ENCODE data around the gene MRPL22.

Gene MRPL22

DNA sequence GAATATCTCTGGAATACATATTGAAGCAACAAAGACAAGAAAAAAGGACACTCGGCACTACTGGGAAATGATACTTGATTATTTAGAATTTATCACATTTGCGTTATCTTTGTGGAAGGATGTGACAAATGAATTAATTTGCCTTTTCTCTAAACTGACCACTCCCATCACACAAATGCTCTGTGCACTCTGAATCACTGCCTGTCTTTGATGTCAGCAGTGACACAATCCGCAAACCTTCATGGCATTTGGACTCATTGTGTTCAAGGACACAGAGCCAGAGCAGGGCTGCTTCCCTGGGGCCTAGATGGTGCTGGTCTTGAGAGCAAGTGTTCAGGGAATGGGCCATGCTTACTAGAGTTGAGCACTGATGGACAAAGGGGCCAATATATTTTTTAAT, 67.8 kb downstream of the MRPL22 start:
- TF ChIP-seq SPI1 (IDR thresholded peaks at IDR 0.05; ENCODE audit: low read depth, low read length) (no peak), POLR2AphosphoS5 (IDR thresholded peaks at IDR 0.05; ENCODE audit: low read depth, low read length) (no peak), TAF1 (IDR thresholded peaks at IDR 0.05; ENCODE audit: low read depth, low read length) (no peak), POLR2A (IDR thresholded peaks at IDR 0.05; ENCODE audit: low read depth, low read length) (no peak), POU2F2 (IDR thresholded peaks at IDR 0.05; ENCODE audit: low read depth, low read length) (no peak), PAX5 (IDR thresholded peaks at IDR 0.05; ENCODE audit: insufficient read depth, low read length, severe bottlenecking) (no peak)

GRCh38 chr5:155010881-155011280, 70.0 kb downstream of the MRPL22 start:
- FAIRE-seq (no peak), DNase-seq (ENCODE audit: insufficient read length, low spot score) (no peak)
- TF ChIP-seq SPI1 (IDR thresholded peaks at IDR 0.05; ENCODE audit: low read depth, low read length) (no peak), POLR2AphosphoS5 (IDR thresholded peaks at IDR 0.05; ENCODE audit: low read depth, low read length) (no peak), POU2F2 (IDR thresholded peaks at IDR 0.05; ENCODE audit: low read depth, low read length) (no peak), PAX5 (IDR thresholded peaks at IDR 0.05; ENCODE audit: insufficient read depth, low read length, severe bottlenecking) (no peak), TAF1 (IDR thresholded peaks at IDR 0.05; ENCODE audit: low read depth, low read length) (no peak), POLR2A (IDR thresholded peaks at IDR 0.05; ENCODE audit: low read depth, low read length) (no peak)

More for the DNA sequence above, 67.8 kb downstream of the MRPL22 start:
- DNase-seq (ENCODE audit: insufficient read length, low spot score): no peak
- no peak for FAIRE-seq

GRCh38 chr5:155013526-155013925, 72.7 kb downstream of the MRPL22 start, which contains the start of gene KIF4B:
TSS of gene KIF4B (plus strand) at chr5:155013755. CDS start at chr5:155013860, 105 bp downstream.
- TF ChIP-seq POU2F2 (IDR thresholded peaks at IDR 0.05; ENCODE audit: low read depth, low read length): no peak
- no peak for TF ChIP-seq POLR2AphosphoS5 (IDR thresholded peaks at IDR 0.05; ENCODE audit: low read depth, low read length)
- TF ChIP-seq TAF1 (IDR thresholded peaks at IDR 0.05; ENCODE audit: low read depth, low read length): no peak
- TF ChIP-seq PAX5 (IDR thresholded peaks at IDR 0.05; ENCODE audit: insufficient read depth, low read length, severe bottlenecking): no peak
- no peak for TF ChIP-seq POLR2A (IDR thresholded peaks at IDR 0.05; ENCODE audit: low read depth, low read length)
- no peak for TF ChIP-seq SPI1 (IDR thresholded peaks at IDR 0.05; ENCODE audit: low read depth, low read length)
- FAIRE-seq (no peak), DNase-seq (ENCODE audit: insufficient read length, low spot score) (no peak)

GRCh38 chr5:155015239-155015638, 74.4 kb downstream of the MRPL22 start:
- FAIRE-seq: no peak
- no peak for TF ChIP-seq POLR2AphosphoS5 (IDR thresholded peaks at IDR 0.05; ENCODE audit: low read depth, low read length)
- no peak for TF ChIP-seq POU2F2 (IDR thresholded peaks at IDR 0.05; ENCODE audit: low read depth, low read length)
- no peak for TF ChIP-seq SPI1 (IDR thresholded peaks at IDR 0.05; ENCODE audit: low read depth, low read length)
- no peak for TF ChIP-seq PAX5 (IDR thresholded peaks at IDR 0.05; ENCODE audit: insufficient read depth, low read length, severe bottlenecking)
- no peak for TF ChIP-seq POLR2A (IDR thresholded peaks at IDR 0.05; ENCODE audit: low read depth, low read length)
- no peak for TF ChIP-seq TAF1 (IDR thresholded peaks at IDR 0.05; ENCODE audit: low read depth, low read length)
- DNase-seq (ENCODE audit: insufficient read length, low spot score): no peak

DNA sequence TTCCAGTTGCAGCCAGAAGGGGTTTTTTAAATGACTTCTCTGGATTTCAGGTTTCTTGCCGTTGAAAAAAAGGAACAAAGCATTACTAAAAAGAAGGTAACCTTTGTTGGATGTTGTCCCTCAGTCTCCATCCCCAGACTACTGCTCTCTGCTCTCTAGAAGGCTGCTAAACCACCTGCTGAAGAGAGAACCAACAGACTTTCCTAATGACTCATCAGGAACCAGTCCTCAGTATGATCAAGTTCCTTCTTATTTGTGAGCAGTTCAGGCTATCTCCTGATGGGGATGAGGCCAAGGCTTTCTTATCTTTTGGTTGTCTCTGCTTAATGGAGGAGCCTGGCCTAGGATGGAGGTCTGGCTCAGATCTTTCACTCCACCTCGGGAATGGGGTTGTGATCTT, 76.7 kb downstream of the MRPL22 start:
- TF ChIP-seq SPI1 (IDR thresholded peaks at IDR 0.05; ENCODE audit: low read depth, low read length): no peak
- no peak for TF ChIP-seq TAF1 (IDR thresholded peaks at IDR 0.05; ENCODE audit: low read depth, low read length)
- no peak for TF ChIP-seq PAX5 (IDR thresholded peaks at IDR 0.05; ENCODE audit: insufficient read depth, low read length, severe bottlenecking)
- TF ChIP-seq POLR2A (IDR thresholded peaks at IDR 0.05; ENCODE audit: low read depth, low read length): no peak
- no peak for TF ChIP-seq POLR2AphosphoS5 (IDR thresholded peaks at IDR 0.05; ENCODE audit: low read depth, low read length)
- TF ChIP-seq POU2F2 (IDR thresholded peaks at IDR 0.05; ENCODE audit: low read depth, low read length): no peak
- no peak for FAIRE-seq
- peak; percentile 42 for DNase-seq (ENCODE audit: insufficient read length, low spot score)

Data from GM12891 (cell line).